ENCODE results near the gene KCNJ10. TPM values are rescaled to one million over a fixed set of nuclear protein-coding genes. Genes with fewer than 3 reads are reported as not detected.

Gene KCNJ10
- total RNA-seq, 1 experiment from 2014 or later, result 0.08 TPM

- ATAC-seq, result no peak
- H3K27ac ChIP-seq (ENCODE audit: low read length), result no peak overlapping the region
- no peak for DNase-seq (ENCODE audit: low read depth, low spot score)
- ChIA-PET POLR2A (no interaction called here), CTCF (interaction anchor here (0.6 to 1.8 kb wide), 4 partner anchors 67 to 77 kb away, joined by 3 to 5 read pairs (median 4); no protein-coding TSS in a partner anchor)
- in situ Hi-C loops (cut with HindIII; ENCODE audit: low pct_unique_long_range_greater_than_20kb, low sequenced_read_pairs), result no loop called here
- H3K27me3 ChIP-seq (ENCODE audit: control insufficient read depth, insufficient read depth, low read length), result peaks cover 6% of the 10 kb centered on the region; the same call in 1 of the 2 replicates
- no peak overlapping the region for H3K4me3 ChIP-seq (ENCODE audit: low read depth in 2 of 2, low read length in 2 of 2)
- TF ChIP-seq TCF7L2 (IDR thresholded peaks at IDR 0.05; ENCODE audit: low read depth, low read length) (no peak), POLR2AphosphoS5 (IDR thresholded peaks at IDR 0.05; ENCODE audit: low read depth, low read length) (no peak), CTCF (IDR thresholded peaks at IDR 0.05) (no peak)
- H3K4me1 ChIP-seq (ENCODE audit: control insufficient read depth, insufficient read depth, low read length), result no peaks in the 10 kb centered on the region
- H3K36me3 ChIP-seq (ENCODE audit: control insufficient read depth, insufficient read depth, low read length), result no peaks in the 10 kb centered on the region
- no peaks in the 10 kb centered on the region for H3K9me3 ChIP-seq (ENCODE audit: control insufficient read depth, insufficient read depth, low read depth, low read length)
- intact Hi-C loops (cut with micrococcal nuclease; ENCODE audit: unreplicated experiment), result loop anchor here (5.0 kb wide), 2 partner anchors 208 to 223 kb away; partner anchors contain the start of gene DUSP23
- no TSS peak for BruUV-seq (replicated peaks)
Observed at GRCh38 chr1:160005070-160005469, 64.9 kb downstream of the KCNJ10 start.

GRCh38 chr1:160004425-160004824, 65.5 kb downstream of the KCNJ10 start:
- H3K36me3 ChIP-seq (ENCODE audit: control insufficient read depth, insufficient read depth, low read length), result no peaks in the 10 kb centered on the region
- H3K4me3 ChIP-seq (ENCODE audit: low read depth in 2 of 2, low read length in 2 of 2), result no peak overlapping the region
- ChIA-PET POLR2A (no interaction called here), CTCF (interaction anchor here (0.6 kb wide), 2 partner anchors 10 to 66 kb away, joined by 4 to 5 read pairs; no protein-coding TSS in a partner anchor)
- no TSS peak for BruUV-seq (replicated peaks)
- intact Hi-C loops (cut with micrococcal nuclease; ENCODE audit: unreplicated experiment), result no loop called here
- TF ChIP-seq REST (IDR thresholded peaks at IDR 0.05; ENCODE audit: insufficient read depth in 1 of 2, low read depth in 2 of 2, low read length in 1 of 2), result no peak
- no peak for TF ChIP-seq POLR2AphosphoS5 (IDR thresholded peaks at IDR 0.05; ENCODE audit: low read depth, low read length)
- no peak for TF ChIP-seq SIN3A (IDR thresholded peaks at IDR 0.05; ENCODE audit: borderline replicate concordance, insufficient read depth, low read depth, low read length)
- no peak for TF ChIP-seq TCF7L2 (IDR thresholded peaks at IDR 0.05; ENCODE audit: low read depth, low read length)
- no peak for TF ChIP-seq CTCF (IDR thresholded peaks at IDR 0.05)
- in situ Hi-C loops (cut with HindIII; ENCODE audit: low pct_unique_long_range_greater_than_20kb, low sequenced_read_pairs), result no loop called here
- peaks cover 6% of the 10 kb centered on the region; the same call in 1 of the 2 replicates for H3K27me3 ChIP-seq (ENCODE audit: control insufficient read depth, insufficient read depth, low read length)
- no peaks in the 10 kb centered on the region for H3K9me3 ChIP-seq (ENCODE audit: control insufficient read depth, insufficient read depth, low read depth, low read length)
- DNase-seq (ENCODE audit: low read depth, low spot score), result no peak
- no peak overlapping the region for H3K27ac ChIP-seq (ENCODE audit: low read length)
- ATAC-seq, result no peak
- H3K4me1 ChIP-seq (ENCODE audit: control insufficient read depth, insufficient read depth, low read length), result no peaks in the 10 kb centered on the region
